Peyer's patch (tissue), 4 donors: ENCODE measurements around the gene RAB11FIP4.

Source experiments
- CTCF ChIP-seq, 6 experiments: fragments of 450-650 bp in 4 of 6; fragments of 200-600 bp in 2 of 6; sonication (generic) in 1 of 6; IDR thresholded peaks; one replicate each; pipeline ENCODE4 v1.5.1; 2017 to 2019; ENCODE audit warnings: antibody characterized with exemption in 6 of 6, mild to moderate bottlenecking in 3 of 6, moderate library complexity in 1 of 6
- POLR2A ChIP-seq, 2 donors: fragments of 450-650 bp; IDR thresholded peaks; one replicate each; pipeline ENCODE4 v1.5.1; 2017; ENCODE audit warnings: antibody characterized with exemption in 2 of 2, mild to moderate bottlenecking in 2 of 2, moderate library complexity in 2 of 2

- TF ChIP-seq POLR2A (IDR thresholded peaks at IDR 0.05), result no peak
- TF ChIP-seq CTCF (IDR thresholded peaks at IDR 0.05), result no peak
Observed at GRCh38 chr17:31510308-31511194, 119.1 kb downstream of the RAB11FIP4 start.
